Upper lobe of right lung (tissue), 1 donor: ENCODE measurements around the gene STYXL2. TPM values are rescaled to one million over a fixed set of nuclear protein-coding genes. Genes with fewer than 3 reads are reported as not detected.

Source experiments
- ATAC-seq: fragments of 200-7000 bp; cut with Tn5 transposase; one replicate; pipeline ENCODE4 v1.9.1; 2020; ENCODE audit warnings: mild to moderate bottlenecking, moderate library complexity
- DNase-seq: peaks from one replicate; pipeline ENCODE4 v3.0.0-alpha.2; 2020
- H3K27ac ChIP-seq: fragments of 200-600 bp; one replicate; pipeline ENCODE4 v1.8.0; 2022
- H3K27me3 ChIP-seq: fragments of 200-600 bp; one replicate; pipeline ENCODE4 v1.8.0; 2022; ENCODE audit warnings: mild to moderate bottlenecking
- H3K36me3 ChIP-seq: fragments of 200-600 bp; one replicate; pipeline ENCODE4 v1.8.0; 2022
- H3K4me1 ChIP-seq: fragments of 200-600 bp; one replicate; pipeline ENCODE4 v1.8.0; 2022
- H3K4me3 ChIP-seq: fragments of 200-600 bp; one replicate; pipeline ENCODE4 v1.8.0; 2022; ENCODE audit warnings: mild to moderate bottlenecking
- H3K9me3 ChIP-seq: fragments of 200-600 bp; one replicate; pipeline ENCODE4 v1.8.0; 2022
- intact Hi-C: fragments of 100-400 bp; cut with DNase I; formaldehyde crosslinking; loops from one replicate; pipeline ENCODE4 v1.11.0; 2022
- total RNA-seq: library from RNA; stranded (reverse); fragmentation: NEBNext Ultra II Directional; extraction: Animal tissue kit (Norgen Biotek cat#: 25700); gene quantifications from one replicate; pipeline ENCODE4 v1.2.1, GENCODE V29; 2021
- TF ChIP-seq, protein P1 (sequence below): fragments of 200-600 bp; IDR thresholded peaks from one replicate; pipeline ENCODE4 v1.8.0; 2022; ENCODE audit warnings: antibody characterized with exemption
- donor health status: DM: no; HTN: yes; CAD: no; lungs with severe emphysema.

The STYXL2 gene
- total RNA-seq, 1 donor from 2014 or later: 0.17 TPM

DNA sequence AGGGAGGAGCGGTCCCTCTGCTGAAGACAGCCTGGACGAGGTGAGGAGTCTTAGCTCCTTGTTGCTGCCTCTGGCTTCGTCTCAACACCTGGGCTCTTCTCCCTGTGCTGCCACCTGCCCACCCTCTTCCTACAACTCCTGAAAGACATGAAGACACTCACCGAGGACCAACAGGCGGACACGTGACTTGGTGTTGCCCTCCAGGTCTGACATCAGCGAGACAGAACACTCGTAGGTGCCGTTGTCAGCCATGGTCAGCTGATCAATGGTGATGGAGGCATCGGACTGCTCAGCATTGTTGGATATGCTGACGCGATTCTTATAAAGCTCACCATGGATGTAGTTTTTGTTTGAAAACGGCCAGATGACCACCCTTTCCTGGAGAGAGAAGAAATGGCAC lies 25.1 kb upstream of the STYXL2 start:
- H3K27me3 ChIP-seq: no peaks in the 10 kb centered on the region
- ATAC-seq: no peak
- intact Hi-C loops: loop anchor here (10.0 kb wide), 2 partner anchors 164 to 376 kb away; no protein-coding TSS in a partner anchor

GRCh38 chr1:167071286-167071685 lies 22.6 kb upstream of the STYXL2 start:
- Histone ChIP-seq H3K4me1 (no peaks in the 10 kb centered on the region), H3K4me3 (no peak overlapping the region), H3K36me3 (no peaks in the 10 kb centered on the region), H3K9me3 (no peaks in the 10 kb centered on the region), H3K27me3 (no peaks in the 10 kb centered on the region), H3K27ac (no peak overlapping the region)
- ATAC-seq (no peak), DNase-seq (no peak)
- intact Hi-C loops: no loop called here
- TF ChIP-seq, protein P1, sequence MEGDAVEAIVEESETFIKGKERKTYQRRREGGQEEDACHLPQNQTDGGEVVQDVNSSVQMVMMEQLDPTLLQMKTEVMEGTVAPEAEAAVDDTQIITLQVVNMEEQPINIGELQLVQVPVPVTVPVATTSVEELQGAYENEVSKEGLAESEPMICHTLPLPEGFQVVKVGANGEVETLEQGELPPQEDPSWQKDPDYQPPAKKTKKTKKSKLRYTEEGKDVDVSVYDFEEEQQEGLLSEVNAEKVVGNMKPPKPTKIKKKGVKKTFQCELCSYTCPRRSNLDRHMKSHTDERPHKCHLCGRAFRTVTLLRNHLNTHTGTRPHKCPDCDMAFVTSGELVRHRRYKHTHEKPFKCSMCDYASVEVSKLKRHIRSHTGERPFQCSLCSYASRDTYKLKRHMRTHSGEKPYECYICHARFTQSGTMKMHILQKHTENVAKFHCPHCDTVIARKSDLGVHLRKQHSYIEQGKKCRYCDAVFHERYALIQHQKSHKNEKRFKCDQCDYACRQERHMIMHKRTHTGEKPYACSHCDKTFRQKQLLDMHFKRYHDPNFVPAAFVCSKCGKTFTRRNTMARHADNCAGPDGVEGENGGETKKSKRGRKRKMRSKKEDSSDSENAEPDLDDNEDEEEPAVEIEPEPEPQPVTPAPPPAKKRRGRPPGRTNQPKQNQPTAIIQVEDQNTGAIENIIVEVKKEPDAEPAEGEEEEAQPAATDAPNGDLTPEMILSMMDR: no peak

More for the DNA sequence above, 25.1 kb upstream of the STYXL2 start:
- no peak overlapping the region for H3K4me3 ChIP-seq
- no peak for DNase-seq
- no peaks in the 10 kb centered on the region for H3K4me1 ChIP-seq
- H3K36me3 ChIP-seq: no peaks in the 10 kb centered on the region
- H3K27ac ChIP-seq: no peak overlapping the region
- no peaks in the 10 kb centered on the region for H3K9me3 ChIP-seq
- TF ChIP-seq, protein P1: no peak

DNA sequence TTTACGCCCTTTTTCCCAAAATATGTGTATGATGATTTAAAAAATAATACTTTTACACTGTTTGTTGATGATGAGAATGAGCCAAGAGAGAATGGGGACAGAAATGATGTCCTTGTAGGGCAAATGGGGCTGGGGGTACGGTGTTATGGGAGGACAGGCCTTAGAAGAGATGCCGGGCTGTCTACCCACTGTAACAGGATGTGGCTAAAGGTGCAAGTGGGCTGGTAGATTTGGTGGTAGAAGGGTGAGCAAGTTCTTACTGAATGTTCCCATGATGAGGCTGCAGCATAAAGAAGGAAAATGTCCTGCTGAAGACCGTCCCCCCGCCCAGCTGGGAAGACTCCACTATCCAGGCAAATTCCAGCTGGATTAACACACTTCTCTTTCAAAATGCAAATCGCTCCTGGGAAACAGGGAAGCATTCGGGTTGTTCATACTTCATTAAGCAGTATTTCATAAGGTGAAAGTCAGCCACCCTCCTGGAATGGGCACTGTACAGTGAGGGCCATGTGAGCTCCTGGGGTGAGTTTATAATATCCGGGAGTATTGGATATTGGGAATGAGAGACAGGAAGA lies 17.7 kb upstream of the STYXL2 start:
- Histone ChIP-seq H3K4me1 (no peaks in the 10 kb centered on the region), H3K36me3 (no peaks in the 10 kb centered on the region), H3K27me3 (no peaks in the 10 kb centered on the region), H3K4me3 (no peak overlapping the region), H3K9me3 (no peaks in the 10 kb centered on the region), H3K27ac (no peak overlapping the region)
- TF ChIP-seq, protein P1: no peak
- peak; percentile 26 for ATAC-seq
- intact Hi-C loops: no loop called here
- DNase-seq: no peak

GRCh38 chr1:167077128-167077867 lies 16.6 kb upstream of the STYXL2 start:
- H3K4me1 ChIP-seq: no peaks in the 10 kb centered on the region
- H3K36me3 ChIP-seq: no peaks in the 10 kb centered on the region
- TF ChIP-seq, protein P1: no peak
- no peak for DNase-seq
- no peak overlapping the region for H3K4me3 ChIP-seq
- H3K27ac ChIP-seq: no peak overlapping the region
- no peaks in the 10 kb centered on the region for H3K9me3 ChIP-seq
- no peaks in the 10 kb centered on the region for H3K27me3 ChIP-seq
- intact Hi-C loops: no loop called here
- ATAC-seq: no peak

- no peaks in the 10 kb centered on the region for H3K36me3 ChIP-seq
- no peaks in the 10 kb centered on the region for H3K27me3 ChIP-seq
- no peak for ATAC-seq
- no peak overlapping the region for H3K27ac ChIP-seq
- no peaks in the 10 kb centered on the region for H3K4me1 ChIP-seq
- no peak overlapping the region for H3K4me3 ChIP-seq
- TF ChIP-seq, protein P1: no peak
- no peak for DNase-seq
- no peaks in the 10 kb centered on the region for H3K9me3 ChIP-seq
- intact Hi-C loops: no loop called here
Measured at GRCh38 chr1:167077868-167078210, 16.0 kb upstream of the STYXL2 start.
